ENCODE results near the gene PPM1L.
"Not testable (repeated sequence)": the region's sequence is repeated elsewhere in the genome, so short reads cannot be mapped to it uniquely, and the experiment has no call there.

Gene PPM1L

DNA sequence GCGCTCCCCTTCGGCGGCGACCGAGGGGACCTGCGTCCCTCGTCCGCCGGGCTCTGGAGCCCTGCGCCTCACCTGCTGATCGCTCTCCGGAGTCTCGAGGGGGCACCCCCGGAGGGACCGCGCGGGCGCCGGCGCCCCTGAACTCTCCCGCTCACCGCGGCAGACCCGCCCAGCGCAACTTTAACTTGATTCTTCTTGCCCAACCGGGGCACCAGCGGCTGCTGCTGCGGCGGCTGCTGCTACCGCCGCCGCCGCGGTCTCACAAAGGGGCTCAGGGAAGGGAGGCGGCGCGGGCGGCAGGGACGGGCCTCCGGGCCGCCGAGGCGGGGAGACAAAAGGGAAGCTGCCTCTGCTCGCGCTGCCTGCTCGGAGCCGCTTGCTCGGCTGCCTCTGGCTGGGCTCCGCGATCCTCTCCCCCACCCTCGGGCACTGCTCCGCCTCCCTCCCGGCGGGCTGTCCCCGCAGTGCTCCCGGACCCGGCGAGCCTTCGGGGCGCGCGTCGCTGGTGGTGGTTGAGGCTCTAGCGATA is at the start of gene PPM1L:
Gene PPM1L (plus strand): TSS at position 456 of the 529 bp plus-strand sequence.
- DNase-seq = peak in 41 of 42 donors; percentile 21 to 85 (median 68)
- intact Hi-C loops (cut with DNase I) = loop anchor here (5.0 to 10.0 kb wide), 2 partner anchors 189 to 469 kb away; partner anchors contain the start of genes KPNA4 and NMD3

DNA sequence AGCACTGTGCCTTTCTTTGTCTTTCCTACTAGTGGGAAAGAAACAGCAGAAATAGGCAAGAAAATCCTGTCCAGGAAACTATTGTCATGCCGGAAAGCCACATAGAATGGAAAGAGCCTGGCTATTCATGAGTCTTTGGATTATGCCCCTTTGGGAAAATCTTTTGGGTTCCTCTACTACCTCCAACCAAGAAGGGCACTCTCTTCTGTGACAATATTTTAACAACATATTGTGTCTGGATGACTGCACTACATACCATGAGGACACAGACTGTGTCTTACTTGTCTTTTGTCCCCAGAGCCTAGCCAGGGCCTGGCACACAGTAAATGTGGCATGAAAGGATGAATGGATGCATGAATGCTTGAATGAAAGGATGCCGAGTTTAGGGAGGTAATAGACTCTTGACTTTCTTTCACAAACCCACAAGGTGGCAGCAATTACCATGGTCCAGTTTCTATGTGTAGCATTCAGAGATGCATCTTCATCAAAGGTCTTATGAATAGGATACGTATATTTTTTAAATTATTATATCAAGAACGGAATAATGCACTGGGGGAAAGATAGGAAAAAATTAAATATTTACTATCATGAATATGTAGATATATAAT is 48.7 kb upstream of the PPM1L start:
- intact Hi-C loops (cut with DNase I) = loop anchor here (5.0 to 10.0 kb wide), 2 partner anchors 235 to 718 kb away; no protein-coding TSS in a partner anchor
- peak in 31 of 42 donors; percentile 8 to 75 (median 53) for DNase-seq

DNA sequence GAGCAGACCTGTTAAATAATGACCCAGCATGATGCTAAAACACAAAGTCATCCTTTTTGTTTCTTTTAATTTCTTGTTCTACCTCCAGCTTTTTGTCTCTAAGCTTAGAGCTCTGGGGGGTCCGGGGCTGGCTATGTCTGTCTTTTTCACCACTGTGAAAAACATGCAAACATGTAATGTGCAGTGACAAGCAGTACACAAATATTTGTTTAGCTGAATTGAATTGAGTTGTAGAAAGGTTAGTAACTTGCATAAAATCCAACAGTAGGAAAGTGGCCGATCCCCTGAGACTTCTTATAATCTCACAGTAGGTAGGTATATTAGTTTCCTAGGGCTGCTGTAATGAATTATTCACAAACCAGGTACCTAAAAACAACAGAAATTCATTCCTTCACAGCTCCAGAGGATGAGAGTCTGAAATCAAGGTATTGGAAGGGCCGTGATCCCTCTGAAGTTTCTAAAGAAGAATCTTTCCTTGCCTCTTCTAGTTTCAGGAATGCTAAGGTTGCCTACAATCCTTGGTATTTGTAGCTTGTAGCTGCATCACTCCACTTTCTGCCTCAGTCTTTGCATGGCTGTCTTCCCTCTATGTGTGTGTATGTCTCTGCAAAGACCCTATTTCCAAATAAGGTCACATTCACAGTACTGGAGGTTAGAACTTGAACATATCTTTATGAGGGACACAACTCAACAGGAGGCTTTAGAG is 46.4 kb upstream of the PPM1L start:
- no peak for DNase-seq
- intact Hi-C loops (cut with DNase I) = loop anchor here (5.0 to 10.0 kb wide), 2 partner anchors 233 to 715 kb away; no protein-coding TSS in a partner anchor

DNA sequence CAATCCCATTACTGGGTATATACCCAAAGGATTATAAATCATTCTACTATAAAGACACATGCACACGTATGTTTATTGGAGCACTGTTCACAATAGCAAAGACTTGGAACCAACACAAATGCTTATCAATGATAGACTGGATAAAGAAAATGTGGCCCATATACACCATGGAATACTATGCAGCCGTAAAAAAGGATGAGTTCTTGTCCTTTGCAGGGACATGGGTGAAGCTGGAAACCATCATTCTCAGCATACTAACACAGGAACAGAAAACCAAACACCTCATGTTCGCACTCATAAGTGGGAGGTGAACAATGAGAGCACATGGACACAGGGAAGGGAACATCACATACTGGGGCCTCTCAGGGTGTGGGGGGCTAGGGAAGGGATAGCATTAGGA is 42.9 kb upstream of the PPM1L start:
- intact Hi-C loops (cut with DNase I); DNase-seq: not testable (repeated sequence)

DNA sequence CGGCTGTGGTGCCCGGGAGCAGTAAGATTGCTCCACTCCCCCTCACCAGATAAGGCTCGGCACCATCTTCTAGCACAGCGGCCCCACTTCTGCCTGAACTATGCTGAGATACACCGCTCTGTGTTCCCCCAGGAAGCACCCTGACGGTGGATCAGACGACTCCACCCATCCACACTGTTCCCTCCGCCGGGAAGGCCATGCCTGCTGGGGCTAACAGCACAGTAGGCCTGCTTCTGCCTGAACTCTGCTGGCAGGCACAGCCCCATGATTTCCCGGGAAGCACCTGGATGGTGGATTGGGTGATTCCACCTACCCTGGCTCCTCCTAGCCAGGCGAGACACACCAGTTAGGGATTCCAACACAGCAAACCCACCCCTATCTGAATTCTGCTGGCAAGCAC is 36.3 kb upstream of the PPM1L start:
- intact Hi-C loops (cut with DNase I) = no loop called here

DNA sequence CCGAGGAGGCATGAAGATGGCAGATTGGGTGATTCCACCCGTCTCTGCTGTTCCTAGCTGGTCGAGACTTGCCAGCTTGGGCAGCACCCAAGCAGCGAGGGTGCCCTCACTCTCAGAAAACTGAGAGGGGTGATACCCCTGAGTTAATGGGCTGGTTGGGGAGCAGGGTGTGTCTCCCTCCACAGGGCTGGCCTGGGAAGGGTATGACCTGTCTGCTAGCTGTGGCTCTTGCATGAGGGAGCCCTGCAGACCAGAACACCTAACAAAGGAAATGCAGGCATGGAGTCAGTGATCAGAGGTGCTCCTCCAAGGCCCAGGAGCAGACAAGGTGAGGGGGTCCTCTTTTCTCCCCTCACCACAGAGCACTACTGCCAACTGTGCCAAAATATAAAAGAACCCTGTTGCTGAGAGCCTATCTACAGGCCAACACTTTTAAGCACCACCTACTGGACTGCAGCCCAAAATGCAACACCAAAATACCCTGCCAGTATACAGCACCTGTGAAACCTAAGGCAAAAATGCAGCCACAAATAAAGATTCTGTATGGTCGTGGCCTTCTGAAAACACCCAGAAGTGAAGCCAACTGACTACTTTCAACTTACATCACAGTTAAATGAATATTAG is 35.8 kb upstream of the PPM1L start:
- intact Hi-C loops (cut with DNase I) = no loop called here
- no peak for DNase-seq

More for the DNA sequence above, 36.3 kb upstream of the PPM1L start:
- DNase-seq = no peak

DNA sequence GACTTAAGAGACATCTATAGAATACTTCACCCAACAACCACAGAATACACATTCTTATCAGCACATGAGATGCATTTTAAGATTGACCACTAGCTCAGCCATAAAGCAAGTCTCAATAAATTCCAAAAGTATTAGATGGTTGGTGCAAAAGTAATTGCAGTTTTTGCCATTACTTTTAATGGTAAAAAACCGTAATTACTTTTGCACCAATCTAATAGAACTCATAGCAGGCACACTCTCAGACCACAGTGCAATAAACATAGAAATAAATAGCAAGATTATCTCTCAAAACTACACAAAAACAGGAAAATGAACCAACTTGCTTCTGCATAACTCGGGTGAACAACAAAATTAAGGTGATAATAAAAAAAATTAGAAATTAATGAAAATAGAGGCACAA is 33.7 kb upstream of the PPM1L start:
- intact Hi-C loops (cut with DNase I) = no loop called here
- no peak for DNase-seq

DNA sequence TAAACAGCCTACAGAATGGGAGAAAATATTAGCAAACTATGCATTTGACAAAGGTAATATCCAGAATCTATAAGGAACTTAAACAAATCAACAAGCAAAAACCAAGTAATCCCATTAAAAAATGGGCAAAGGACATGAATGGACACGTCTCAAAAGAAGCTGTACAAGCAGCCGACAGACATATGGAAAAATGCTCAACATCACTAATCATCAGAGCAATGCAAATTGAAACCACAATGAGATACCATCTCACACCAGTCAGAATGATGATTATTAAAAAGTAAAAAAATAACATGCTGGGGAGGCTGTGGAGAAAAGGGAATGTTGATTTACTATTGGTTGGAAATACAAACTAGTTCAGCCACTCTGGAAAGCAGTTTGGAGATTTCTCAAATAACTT is 30.7 kb upstream of the PPM1L start:
- intact Hi-C loops (cut with DNase I) = no loop called here
- DNase-seq = no peak

DNA sequence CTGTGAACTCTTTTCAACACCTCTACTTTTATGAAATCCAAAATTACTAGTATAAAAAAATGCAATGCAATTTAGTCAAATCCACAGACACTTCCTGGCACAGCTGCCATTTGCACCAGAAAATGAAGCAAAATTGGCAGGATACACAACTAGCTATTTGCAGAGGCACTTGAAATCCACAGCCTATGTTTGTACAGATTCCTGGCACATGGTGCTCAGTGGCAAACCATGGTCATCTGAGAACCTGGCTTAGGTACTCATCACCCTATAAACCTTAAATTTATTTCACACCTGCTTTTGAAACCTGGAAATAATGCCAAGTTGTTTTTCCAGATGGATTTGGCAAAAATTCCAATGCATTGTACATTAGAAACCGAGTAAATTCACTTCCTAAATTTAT is 20.2 kb upstream of the PPM1L start:
- intact Hi-C loops (cut with DNase I) = no loop called here
- DNase-seq = no peak

DNA sequence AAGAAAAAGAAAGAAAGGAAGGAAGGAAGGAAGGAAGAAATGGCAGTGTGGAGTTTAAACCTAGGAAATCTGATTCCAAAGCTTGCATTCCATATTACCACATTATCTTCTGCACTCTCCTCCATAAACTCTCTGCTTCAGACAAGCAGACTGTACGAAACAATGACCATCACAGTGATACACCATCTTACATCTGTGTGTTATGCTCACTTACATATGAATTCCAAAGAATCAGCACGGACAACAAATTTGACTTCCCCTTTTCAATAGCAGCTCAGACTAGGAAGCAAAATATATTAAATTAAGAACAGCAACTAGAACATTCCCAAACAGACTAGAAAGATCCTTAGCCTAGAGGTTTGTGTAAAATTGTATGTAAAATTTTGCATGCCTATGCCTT is 18.0 kb upstream of the PPM1L start:
- intact Hi-C loops (cut with DNase I) = no loop called here
- DNase-seq = no peak

DNA sequence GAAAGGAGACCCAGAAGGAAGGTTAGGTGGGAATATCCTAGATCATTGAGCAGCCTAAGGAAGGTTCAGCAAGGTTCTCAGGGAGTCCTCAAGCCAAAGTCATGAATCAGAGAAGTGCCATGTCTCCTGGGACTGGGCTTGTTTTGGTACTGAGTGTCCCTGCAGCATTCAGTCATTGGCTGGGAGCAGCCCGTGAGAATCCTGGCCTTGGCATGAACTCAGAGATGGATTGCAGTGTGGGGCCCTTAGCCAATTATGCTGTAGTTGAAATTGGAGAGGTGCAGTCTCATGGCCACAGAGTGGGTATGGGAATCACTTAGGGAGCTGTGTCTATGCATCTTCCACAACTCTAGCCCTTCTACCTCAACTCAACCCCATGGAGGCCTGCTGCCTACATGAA is 17.0 kb upstream of the PPM1L start:
- DNase-seq = no peak
- intact Hi-C loops (cut with DNase I) = no loop called here

DNA sequence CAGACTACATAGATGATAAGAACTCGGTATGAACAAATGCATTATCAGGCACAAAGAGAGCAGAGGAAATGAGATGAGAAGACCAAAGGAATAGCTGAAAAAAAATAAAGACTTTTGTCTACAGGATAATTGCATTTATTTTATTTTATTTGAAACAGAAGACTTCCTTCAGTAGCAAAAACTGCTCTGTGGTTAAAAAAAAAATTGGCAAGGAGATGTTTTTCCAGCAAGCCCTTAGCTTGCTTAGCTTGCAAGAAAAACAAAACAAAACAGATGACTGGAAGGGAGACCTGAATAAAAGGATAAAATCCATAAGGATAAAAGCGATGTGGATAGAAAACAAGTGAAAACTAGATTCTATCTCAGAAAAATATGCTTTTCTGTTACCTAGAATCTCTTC is 9.1 kb upstream of the PPM1L start:
- intact Hi-C loops (cut with DNase I) = no loop called here
- DNase-seq = no peak

DNA sequence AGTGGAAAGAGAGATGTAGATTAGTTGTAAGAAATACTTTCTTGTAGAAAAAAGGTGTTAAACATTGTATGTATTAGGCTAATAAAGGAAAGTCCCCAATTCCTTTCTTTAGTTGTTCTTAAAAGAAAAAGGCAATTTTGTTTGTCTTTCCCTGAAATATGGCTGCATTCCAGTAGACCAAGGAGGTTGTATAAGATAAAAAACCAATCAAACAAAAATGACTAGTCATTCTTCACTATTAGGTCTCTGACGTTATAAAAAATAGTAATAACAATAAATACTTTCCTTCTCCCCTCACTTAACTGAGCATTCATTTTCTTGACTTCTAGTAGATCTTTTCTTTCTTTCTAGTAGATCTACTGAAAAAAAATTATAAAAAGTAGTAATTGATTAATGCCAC is 8.6 kb upstream of the PPM1L start:
- intact Hi-C loops (cut with DNase I) = no loop called here
- no peak for DNase-seq

DNA sequence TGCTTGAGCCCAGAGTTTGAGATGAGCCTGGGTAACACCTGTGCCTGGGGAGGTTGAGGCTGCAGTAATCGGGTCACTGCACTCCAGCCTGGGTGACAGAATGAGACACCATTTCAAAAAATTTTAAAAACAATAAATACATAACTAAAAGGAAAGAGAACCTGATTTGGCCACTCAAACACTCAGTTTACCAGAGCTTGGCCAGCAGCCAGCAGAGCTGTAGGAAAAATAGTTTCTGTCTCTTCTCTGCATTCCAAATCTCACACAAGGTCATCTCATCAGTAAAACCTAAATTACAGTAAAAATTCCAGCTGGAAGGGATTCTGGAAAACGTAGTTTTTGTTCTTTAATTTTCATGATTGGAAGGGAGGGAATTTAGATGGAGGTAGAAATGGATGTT is 7.8 kb upstream of the PPM1L start:
- peak in 3 of 42 donors; percentile 15 to 51 (median 31) for DNase-seq
- intact Hi-C loops (cut with DNase I) = no loop called here

DNA sequence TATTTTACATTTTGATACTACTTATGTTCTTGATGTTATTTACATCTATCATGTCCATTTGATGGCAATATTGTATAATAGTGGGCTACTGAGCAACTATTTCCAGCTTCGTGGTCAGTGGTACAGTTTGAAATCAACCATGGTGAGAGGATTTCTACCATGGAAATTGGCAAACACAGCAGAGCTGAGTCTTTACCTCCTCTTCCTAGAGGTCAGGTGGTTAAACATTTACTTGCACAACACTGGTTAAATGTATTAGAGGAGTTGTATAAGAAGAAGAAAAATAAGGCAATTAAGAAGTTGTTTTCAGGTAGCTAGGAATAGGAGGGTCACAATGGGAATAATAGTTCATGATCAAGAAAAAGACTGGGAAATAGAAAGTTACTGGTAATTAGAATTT is 7.2 kb upstream of the PPM1L start:
- no peak for DNase-seq
- intact Hi-C loops (cut with DNase I) = no loop called here

DNA sequence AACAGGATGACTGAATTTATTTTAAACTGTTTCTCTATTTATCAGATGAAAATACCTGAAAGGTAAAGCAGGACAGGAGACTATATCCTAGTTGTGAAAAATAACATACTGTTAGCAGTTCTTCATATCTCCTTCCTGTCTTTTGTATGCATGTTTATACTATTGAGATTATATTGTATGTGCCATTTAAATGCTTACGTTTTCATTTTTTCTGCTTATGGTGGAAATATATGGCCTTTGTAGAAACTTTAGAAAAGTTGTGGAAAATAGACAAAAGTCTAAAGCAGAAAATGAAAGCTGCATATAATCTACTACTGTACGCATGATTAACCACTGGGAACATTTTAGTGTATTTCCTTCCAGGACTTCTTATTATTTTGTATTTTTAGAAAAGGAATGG is 2.1 kb upstream of the PPM1L start:
- intact Hi-C loops (cut with DNase I) = loop anchor here (10.0 kb wide), 1 partner anchor 471 kb away; the partner anchor contains the start of gene NMD3
- DNase-seq = no peak

DNA sequence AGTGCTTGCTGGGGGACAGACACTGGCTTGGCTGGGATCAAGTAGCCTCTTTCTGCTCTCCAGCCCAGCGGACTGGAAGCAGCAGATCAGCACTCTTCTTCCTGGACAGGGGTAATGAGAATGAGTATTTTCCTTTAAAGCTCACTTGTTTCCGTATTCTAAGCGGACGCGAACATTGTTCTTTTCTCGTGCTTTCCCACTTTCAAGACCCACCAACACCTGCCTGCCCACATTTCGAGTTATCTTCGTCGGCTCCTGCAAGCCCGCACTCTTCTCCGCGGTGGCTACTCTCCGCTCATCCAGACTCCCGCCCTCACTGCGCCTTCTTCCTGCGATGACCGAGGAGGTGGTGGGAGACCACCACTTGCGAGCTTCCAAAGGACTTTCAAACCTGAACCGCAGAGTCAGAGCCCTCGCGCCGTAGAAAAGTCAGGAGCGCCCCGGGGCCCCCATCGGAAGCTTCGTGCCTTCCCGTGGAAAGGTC is 1.6 kb upstream of the PPM1L start:
- intact Hi-C loops (cut with DNase I) = loop anchor here (10.0 kb wide), 1 partner anchor 470 kb away; the partner anchor contains the start of gene NMD3
- DNase-seq = peak in 36 of 42 donors; percentile 13 to 76 (median 45)

DNA sequence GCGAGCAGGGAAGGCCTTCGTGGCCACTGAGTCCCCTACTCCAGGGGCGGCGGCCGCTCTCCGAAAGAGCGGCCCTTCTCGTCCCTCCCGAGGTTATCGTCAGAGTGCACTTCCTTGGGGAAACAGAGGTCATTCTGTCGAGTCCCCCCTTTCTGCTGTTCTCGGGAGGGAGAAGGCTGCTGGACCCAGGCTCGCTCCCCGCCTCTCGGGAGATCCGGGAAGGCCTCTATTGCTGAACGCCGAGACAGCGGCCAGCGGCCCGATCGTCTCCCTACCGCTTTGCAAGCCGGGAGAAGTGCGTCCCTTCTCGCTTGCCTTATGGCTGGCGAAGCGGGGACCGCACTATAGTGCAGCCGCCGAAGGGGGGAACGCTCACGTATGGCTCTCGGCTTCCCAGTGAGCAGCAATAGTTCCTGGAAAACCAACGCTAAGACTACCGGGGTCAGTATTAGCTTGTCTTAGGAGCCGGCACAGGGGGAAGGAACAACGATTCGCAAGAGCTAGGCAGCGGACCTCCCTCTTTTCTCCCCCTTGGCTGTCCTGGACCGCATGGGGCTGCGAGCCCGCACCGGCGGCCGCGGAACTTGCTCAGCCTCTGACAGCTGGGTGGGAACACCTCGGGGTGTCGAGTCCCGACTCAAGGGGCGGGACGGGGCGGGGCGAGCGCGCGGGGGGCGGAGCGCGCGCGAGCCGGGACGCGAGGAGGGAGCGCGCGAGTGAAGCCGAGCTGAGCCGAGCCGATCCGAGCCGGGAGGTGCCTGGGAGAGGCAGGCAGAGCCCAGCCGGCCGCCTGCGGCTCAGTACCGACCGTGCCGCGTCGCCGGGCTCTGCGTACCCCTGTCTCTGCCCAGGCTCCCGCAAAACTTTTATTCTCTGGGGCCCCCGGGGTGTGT is 930 bp upstream of the PPM1L start:
- intact Hi-C loops (cut with DNase I) = loop anchor here (5.0 to 10.0 kb wide), 2 partner anchors 188 to 470 kb away; partner anchors contain the start of genes KPNA4 and NMD3
- DNase-seq = peak; percentile 88 to 98 (median 95)

All from head of caudate nucleus (tissue), 42 donors.